HepG2 (cell line): Measurements from ENCODE around the gene ATP9A. TPM values are rescaled to one million over a fixed set of nuclear protein-coding genes. Genes with fewer than 3 reads are reported as not detected.

Experiments used
- ARID5B ChIP-seq: IDR thresholded peaks from 2 replicates; pipeline ENCODE4 v1.4.0; 2020; ENCODE audit warnings: mild to moderate bottlenecking, missing genetic modification reagents
- ATF2 ChIP-seq: sonication (generic); formaldehyde crosslinking; IDR thresholded peaks from 2 replicates; pipeline ENCODE4 v1.4.0; 2020; ENCODE audit warnings: missing genetic modification reagents
- ATF3 ChIP-seq: sonication (generic); formaldehyde crosslinking; IDR thresholded peaks from 2 replicates; pipeline ENCODE4 v1.4.0; 2020; ENCODE audit warnings: missing genetic modification reagents
- CREB1 ChIP-seq, 2 experiments: fragments of 450-650 bp in 1 of 2; IDR thresholded peaks; 2 replicates each; pipeline ENCODE4 v1.6.1; 2016 to 2017; ENCODE audit warnings: control low read depth in 1 of 2, mild to moderate bottlenecking in 1 of 2, missing compliant biosample characterization in 1 of 2, missing genetic modification characterization in 1 of 2
- DBP ChIP-seq: sonication (generic); formaldehyde crosslinking; IDR thresholded peaks from 2 replicates; pipeline ENCODE4 v1.4.0; 2020; ENCODE audit warnings: missing genetic modification reagents; ENCODE audit errors: not compliant biosample characterization
- FOXK1 ChIP-seq: sonication (generic); formaldehyde crosslinking; IDR thresholded peaks from 2 replicates; pipeline ENCODE4 v1.4.0; 2020; ENCODE audit warnings: low read depth, missing genetic modification reagents, borderline replicate concordance
- HOXA3 ChIP-seq: sonication (generic); formaldehyde crosslinking; IDR thresholded peaks from 2 replicates; pipeline ENCODE4 v1.5.0; 2020; ENCODE audit warnings: missing genetic modification reagents
- IRX3 ChIP-seq: sonication (generic); formaldehyde crosslinking; IDR thresholded peaks from 2 replicates; pipeline ENCODE4 v1.8.1; 2023; ENCODE audit warnings: mild to moderate bottlenecking, low read depth, missing genetic modification reagents, borderline replicate concordance
- MIER3 ChIP-seq: IDR thresholded peaks from 2 replicates; pipeline ENCODE4 v1.6.1; 2016; ENCODE audit warnings: missing compliant biosample characterization, borderline replicate concordance
- MLXIP ChIP-seq: sonication (generic); formaldehyde crosslinking; IDR thresholded peaks from 2 replicates; pipeline ENCODE4 v1.9.0; 2021; ENCODE audit warnings: missing genetic modification reagents, borderline replicate concordance
- NBN ChIP-seq: fragments of 450-650 bp; conservative IDR thresholded peaks from 2 replicates; pipeline ENCODE4 v1.6.1; 2017
- NCOA1 ChIP-seq: sonication (generic); formaldehyde crosslinking; IDR thresholded peaks from 2 replicates; pipeline ENCODE4 v1.9.0; 2021; ENCODE audit warnings: missing genetic modification reagents
- RARG ChIP-seq: sonication (generic); formaldehyde crosslinking; IDR thresholded peaks from 2 replicates; pipeline ENCODE4 v1.4.0; 2020; ENCODE audit warnings: low read depth, mild to moderate bottlenecking, missing genetic modification reagents
- SSRP1 ChIP-seq: IDR thresholded peaks from 2 replicates; pipeline ENCODE4 v1.6.1; 2016; ENCODE audit warnings: control low read depth
- ZBTB8A ChIP-seq: sonication (generic); formaldehyde crosslinking; IDR thresholded peaks from 2 replicates; pipeline ENCODE4 v1.4.0; 2020; ENCODE audit warnings: mild to moderate bottlenecking, low read depth, missing genetic modification reagents, borderline replicate concordance
- ZNF20 ChIP-seq: sonication (generic); formaldehyde crosslinking; IDR thresholded peaks from 2 replicates; pipeline ENCODE4 v1.4.0; 2020; ENCODE audit warnings: mild to moderate bottlenecking, moderate library complexity, missing genetic modification reagents
- ZNF576 ChIP-seq: sonication (generic); formaldehyde crosslinking; IDR thresholded peaks from 2 replicates; pipeline ENCODE4 v1.4.0; 2020; ENCODE audit warnings: mild to moderate bottlenecking, missing genetic modification reagents
- polyA plus RNA-seq, 8 experiments: library from polyadenylated mRNA; depleted of rRNA in 3 of 8; stranded (reverse) in 7 of 8; unstranded in 1 of 8; fragments of >200 nt; fragmentation: Illumina TruSeq in 4 of 8; extraction: Trizol in 4 of 8; gene quantifications; 2 replicates each; pipeline versions ENCODE4 v1.2.1 to v1.2.3, GENCODE V29; 2011 to 2016; ENCODE audit warnings: low read depth in 4 of 8, missing spikeins in 1 of 8, mixed read lengths in 1 of 8; ENCODE audit not compliant: insufficient read depth in 1 of 8
- total RNA-seq, 5 experiments: library from RNA; depleted of rRNA; stranded (reverse); fragments of >200 nt; fragmentation: Illumina TruSeq; extraction: Trizol; gene quantifications; 2 replicates each; pipeline ENCODE4 v1.2.3, GENCODE V29; 2016; ENCODE audit warnings: low read depth in 1 of 5

Gene ATP9A
- total and polyA plus RNA-seq, 2 of the 13 experiments (the other 11 are each of a cell fraction or from before 2014, with no cell fraction given) = 11.8 to 18.5 TPM

- TF ChIP-seq FOXK1 (CRISPR knock-in tag) (0 out of 2 replicates have a peak, but pooled peaks have one; percentile 23), ZBTB8A (CRISPR knock-in tag) (no peak), DBP (no peak), ATF3 (CRISPR knock-in tag) (no peak), NBN (no peak), IRX3 (CRISPR knock-in tag) (no peak), ZNF20 (CRISPR knock-in tag) (no peak), MIER3 (CRISPR knock-in tag) (no peak), ARID5B (CRISPR knock-in tag) (peak; percentile 68), RARG (CRISPR knock-in tag) (no peak), MLXIP (CRISPR knock-in tag) (no peak), NCOA1 (no peak), ZNF576 (CRISPR knock-in tag) (no peak), CREB1 (IDR thresholded peaks at IDR 0.05) (no peak), CREB1 (CRISPR knock-in tag; IDR thresholded peaks at IDR 0.05) (no peak), HOXA3 (peak; percentile 45; the same call in 1 of the 2 replicates), ATF2 (peak; percentile 30; the same call in 1 of the 2 replicates), SSRP1 (CRISPR knock-in tag) (0 out of 2 replicates have a peak, but pooled peaks have one; percentile 18)
Measured at GRCh38 chr20:51758978-51759544, 9.1 kb downstream of the ATP9A start (continued).
